ENCODE results near the gene P3H2.
A peak's percentile ranks its signal among the peaks of the same experiment; 100 is the strongest.

P3H2 gene

GRCh38 chr3:190125436-190126068 lies 4.9 kb upstream of the P3H2 start:
- no peak for DNase-seq (ENCODE audit: insufficient read length, low spot score)
- FAIRE-seq: no peak

- FAIRE-seq (no peak), DNase-seq (ENCODE audit: insufficient read length, low spot score) (no peak)
These were observed 3.4 kb upstream of the P3H2 start for GRCh38 chr3:190124067-190124466.

GRCh38 chr3:190122198-190122771 lies 1.6 kb upstream of the P3H2 start:
- DNase-seq (ENCODE audit: insufficient read length, low spot score): no peak
- no peak for FAIRE-seq

- FAIRE-seq: no peak
These were observed 686 bp upstream of the P3H2 start for GRCh38 chr3:190121383-190121782.

DNA sequence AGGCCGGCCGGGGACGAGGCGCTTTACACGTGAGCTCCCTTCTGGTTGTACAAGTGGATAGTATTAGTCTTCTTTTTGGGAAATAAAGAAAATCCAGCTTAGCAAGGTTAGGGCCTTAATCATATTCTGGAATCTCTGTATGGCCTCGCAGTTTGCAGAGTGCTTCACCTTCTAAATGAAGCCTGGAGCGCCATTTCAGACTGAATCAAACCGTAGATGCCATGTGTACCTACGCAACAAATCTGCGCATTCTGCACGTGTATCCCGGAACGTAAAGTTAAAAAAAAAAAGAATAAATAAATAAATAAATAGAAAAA lies 322 bp upstream of the P3H2 start:
- FAIRE-seq: no peak
- DNase-seq (ENCODE audit: insufficient read length, low spot score): no peak

More at GRCh38 chr3:190121383-190121782, 686 bp upstream of the P3H2 start:
- DNase-seq (ENCODE audit: insufficient read length, low spot score): no peak

- DNase-seq (ENCODE audit: insufficient read length, low spot score) (no peak), FAIRE-seq (no peak)
These were observed 1.0 kb downstream of the P3H2 start for GRCh38 chr3:190119461-190120268.

DNA sequence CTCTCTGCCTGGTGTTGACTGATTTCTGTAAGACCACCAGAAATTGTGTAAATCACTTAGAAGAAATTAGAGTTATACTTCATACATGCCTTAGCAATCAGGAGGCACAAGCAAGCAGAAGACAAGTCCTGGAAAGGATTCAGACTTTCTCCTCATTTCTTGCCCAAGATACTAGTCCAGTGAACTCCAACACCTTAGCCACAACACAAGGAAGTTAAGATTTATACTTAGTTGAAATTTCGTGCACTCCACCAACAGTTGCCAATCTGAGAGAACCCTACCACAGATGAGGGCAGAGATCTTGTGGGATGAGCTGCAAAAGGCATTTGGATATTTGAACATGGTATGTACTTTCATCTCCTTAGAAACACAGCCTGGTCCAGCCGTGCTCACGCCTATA lies 2.3 kb downstream of the P3H2 start:
- FAIRE-seq: no peak
- no peak for DNase-seq (ENCODE audit: insufficient read length, low spot score)

- DNase-seq (ENCODE audit: insufficient read length, low spot score) (no peak), FAIRE-seq (no peak)
These were observed 2.7 kb downstream of the P3H2 start for GRCh38 chr3:190117981-190118380.

DNA sequence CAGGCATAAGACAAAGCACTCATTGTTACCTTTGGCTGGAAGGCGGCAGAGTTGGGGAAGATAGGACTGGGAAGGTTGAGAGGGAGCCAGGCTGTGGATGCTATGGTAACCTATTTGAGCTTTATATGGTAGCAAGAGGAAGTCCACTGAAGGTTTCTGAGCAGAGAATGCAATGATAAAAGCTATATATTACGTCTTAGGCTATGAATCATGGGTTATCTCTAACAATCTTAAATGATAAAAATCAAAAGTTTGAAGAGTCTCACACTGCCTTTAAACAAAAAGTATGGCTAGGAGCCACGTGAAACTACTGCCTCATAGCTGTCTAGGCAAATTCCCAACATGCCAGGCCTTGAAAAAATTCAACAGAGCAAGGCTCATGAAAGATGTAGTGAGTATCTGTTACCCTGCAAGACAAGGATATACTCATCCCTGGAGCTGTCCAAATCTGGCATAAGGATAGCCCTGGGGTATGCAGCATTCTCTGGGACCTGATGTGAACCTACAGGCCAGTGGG lies 4.1 kb downstream of the P3H2 start:
- no peak for DNase-seq (ENCODE audit: insufficient read length, low spot score)
- no peak for FAIRE-seq

- no peak for FAIRE-seq
- DNase-seq (ENCODE audit: insufficient read length, low spot score): no peak
These were observed 9.9 kb downstream of the P3H2 start for GRCh38 chr3:190110826-190111225.

GRCh38 chr3:190109441-190109840 lies 11.3 kb downstream of the P3H2 start:
- FAIRE-seq (no peak), DNase-seq (ENCODE audit: insufficient read length, low spot score) (no peak)

DNA sequence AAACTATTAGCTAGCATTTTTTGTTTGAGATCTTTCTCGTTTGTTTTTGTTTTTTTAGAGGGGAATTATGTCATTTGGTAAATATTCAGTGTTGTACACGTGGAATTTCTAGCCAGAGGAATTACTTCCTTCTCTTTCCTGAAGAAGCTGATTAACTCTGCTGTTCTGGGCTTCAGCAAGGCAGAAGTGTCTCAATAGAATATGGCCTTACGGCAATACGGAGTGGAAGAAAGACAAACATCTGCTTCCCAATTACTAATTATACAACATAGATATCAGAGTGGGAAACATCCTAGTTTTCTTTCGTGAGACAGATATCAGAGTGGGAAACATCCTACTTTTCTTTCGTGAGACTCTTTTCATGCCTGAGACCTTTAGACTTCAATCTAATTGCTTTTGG lies 11.9 kb downstream of the P3H2 start:
- FAIRE-seq (no peak), DNase-seq (ENCODE audit: insufficient read length, low spot score) (no peak)

- FAIRE-seq (no peak), DNase-seq (ENCODE audit: insufficient read length, low spot score) (no peak)
These were observed 14.8 kb downstream of the P3H2 start for GRCh38 chr3:190105876-190106275.

- FAIRE-seq: no peak
These were observed 19.2 kb downstream of the P3H2 start for GRCh38 chr3:190101320-190102011.

DNA sequence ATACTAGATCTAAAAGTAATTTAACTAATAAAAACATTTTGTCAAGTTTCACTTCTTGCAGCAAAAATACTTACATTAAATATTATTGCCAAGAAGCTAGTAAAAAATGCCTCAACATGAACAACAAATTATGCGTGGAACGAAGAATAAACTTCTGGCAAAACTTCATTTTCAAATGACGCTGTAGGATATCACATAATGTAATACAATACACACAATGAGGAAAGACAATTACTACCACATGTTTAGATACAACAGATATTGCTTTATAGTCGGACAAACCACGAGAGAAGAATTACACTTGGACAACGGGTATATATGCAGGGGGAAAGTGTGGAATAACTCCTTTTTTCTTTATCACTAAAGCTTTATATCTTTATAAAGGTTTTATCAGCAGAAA lies 21.6 kb downstream of the P3H2 start:
- no peak for DNase-seq (ENCODE audit: insufficient read length, low spot score)
- no peak for FAIRE-seq

More at GRCh38 chr3:190101320-190102011, 19.2 kb downstream of the P3H2 start:
- no peak for DNase-seq (ENCODE audit: insufficient read length, low spot score)

DNA sequence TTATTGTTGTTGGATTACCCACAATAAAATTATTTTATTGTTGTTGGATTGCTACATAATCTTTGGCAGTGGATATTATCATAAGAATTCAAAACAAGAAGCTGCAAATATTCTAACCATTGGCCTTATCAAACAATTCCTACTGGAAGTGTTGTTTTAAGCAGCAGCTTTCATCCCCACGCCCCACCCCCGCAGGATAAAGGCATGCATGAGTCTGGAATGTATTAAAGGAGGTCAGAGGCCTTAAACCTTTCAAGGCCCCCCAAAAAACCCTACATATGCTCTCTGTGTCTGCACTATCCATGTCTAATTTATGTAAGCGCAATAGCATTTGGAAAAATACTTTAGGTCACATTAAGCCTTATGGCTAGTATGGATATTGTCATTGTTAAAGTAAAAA lies 23.1 kb downstream of the P3H2 start:
- FAIRE-seq: no peak
- no peak for DNase-seq (ENCODE audit: insufficient read length, low spot score)

DNA sequence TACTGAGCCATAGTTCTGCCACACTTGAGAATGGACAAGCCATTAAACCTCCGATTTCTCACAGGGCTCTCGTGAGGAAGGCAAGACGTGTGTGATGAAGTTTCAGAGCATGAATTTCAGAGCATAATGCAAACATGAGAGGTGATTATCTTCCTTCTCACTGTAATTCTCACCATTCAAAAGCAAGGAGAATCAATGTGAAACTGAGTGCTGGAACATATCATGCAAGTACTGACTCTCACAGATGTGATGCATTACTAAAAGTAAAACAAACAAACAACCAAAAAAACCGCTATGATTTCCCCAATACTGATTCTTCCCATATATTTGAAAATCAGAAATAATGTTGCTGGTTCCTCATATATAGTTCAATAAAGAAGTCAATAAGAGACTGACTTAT lies 23.7 kb downstream of the P3H2 start:
- peak; percentile 63 for FAIRE-seq

DNA sequence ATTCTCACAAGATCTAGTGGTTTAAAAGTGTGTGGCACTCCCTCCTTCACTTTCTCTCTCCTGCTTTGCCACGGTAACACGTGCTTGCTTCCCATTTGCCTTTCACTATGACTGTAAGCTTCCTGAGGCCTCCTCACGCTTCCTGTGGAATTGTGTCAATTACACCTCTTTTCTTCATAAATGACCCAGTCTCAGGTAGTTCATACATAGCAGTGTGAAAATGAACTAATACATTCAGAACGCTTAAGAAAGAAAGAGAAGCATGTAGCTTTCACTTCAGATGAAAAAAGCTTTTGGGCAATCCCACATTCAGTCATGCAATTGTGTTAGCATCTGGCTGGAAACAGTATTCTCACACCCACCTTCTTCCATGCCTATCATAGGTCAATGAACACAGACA lies 24.4 kb downstream of the P3H2 start:
- DNase-seq (ENCODE audit: insufficient read length, low spot score): no peak
- FAIRE-seq: no peak

More for the DNA sequence above, 23.7 kb downstream of the P3H2 start:
- DNase-seq (ENCODE audit: insufficient read length, low spot score): no peak

- FAIRE-seq: no peak
These were observed 26.5 kb downstream of the P3H2 start for GRCh38 chr3:190094160-190094718.

GRCh38 chr3:190092250-190092649 lies 28.4 kb downstream of the P3H2 start:
- DNase-seq (ENCODE audit: insufficient read length, low spot score): peak; percentile 42
- FAIRE-seq: no peak

More at GRCh38 chr3:190094160-190094718, 26.5 kb downstream of the P3H2 start:
- DNase-seq (ENCODE audit: insufficient read length, low spot score): no peak

DNA sequence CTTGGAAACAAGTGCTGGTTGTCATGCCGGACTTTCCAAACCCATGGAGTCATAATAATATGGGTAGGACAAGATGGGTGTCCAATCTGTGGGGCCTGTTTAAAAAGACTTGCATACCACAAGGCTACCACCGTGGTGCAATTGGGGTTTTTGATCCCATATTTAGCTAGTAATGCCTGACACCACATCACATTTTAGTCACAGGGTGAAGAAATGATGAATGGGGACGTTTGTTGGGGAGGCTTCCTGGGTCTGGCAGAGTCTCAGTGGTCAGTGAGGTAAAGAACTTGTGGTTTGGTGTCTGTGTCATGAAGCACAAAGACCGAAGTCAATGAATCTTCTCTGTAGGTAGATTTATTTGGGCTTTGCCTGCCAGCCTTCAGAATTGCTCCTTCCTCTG lies 31.0 kb downstream of the P3H2 start:
- no peak for FAIRE-seq

More for the DNA sequence above, 31.0 kb downstream of the P3H2 start:
- DNase-seq (ENCODE audit: insufficient read length, low spot score): no peak
